Left ventricle myocardium superior (tissue), 1 donor: ENCODE results near the gene SORCS1. TPM values are rescaled to one million over a fixed set of nuclear protein-coding genes. Genes with fewer than 3 reads are reported as not detected.

Source experiments
- ATAC-seq: fragments of 200-7000 bp; cut with Tn5 transposase; one replicate; pipeline ENCODE4 v1.9.1; 2020; ENCODE audit warnings: mild to moderate bottlenecking, moderate library complexity
- DNase-seq: peaks from one replicate; pipeline ENCODE4 v3.0.0-alpha.2; 2020
- intact Hi-C: fragments of 100-400 bp; cut with micrococcal nuclease; formaldehyde crosslinking; loops from one replicate; pipeline ENCODE4 v1.11.0; 2022
- total RNA-seq: library from RNA; stranded (reverse); fragmentation: NEBNext Ultra II Directional; extraction: Animal tissue kit (Norgen Biotek cat#: 25700); gene quantifications from one replicate; pipeline ENCODE4 v1.2.1, GENCODE V29; 2021
- donor health status: DM: no; HTN: yes; CAD: no; lungs with severe emphysema.

SORCS1 gene
- total RNA-seq, 1 donor from 2014 or later, result 2.3 TPM

DNA sequence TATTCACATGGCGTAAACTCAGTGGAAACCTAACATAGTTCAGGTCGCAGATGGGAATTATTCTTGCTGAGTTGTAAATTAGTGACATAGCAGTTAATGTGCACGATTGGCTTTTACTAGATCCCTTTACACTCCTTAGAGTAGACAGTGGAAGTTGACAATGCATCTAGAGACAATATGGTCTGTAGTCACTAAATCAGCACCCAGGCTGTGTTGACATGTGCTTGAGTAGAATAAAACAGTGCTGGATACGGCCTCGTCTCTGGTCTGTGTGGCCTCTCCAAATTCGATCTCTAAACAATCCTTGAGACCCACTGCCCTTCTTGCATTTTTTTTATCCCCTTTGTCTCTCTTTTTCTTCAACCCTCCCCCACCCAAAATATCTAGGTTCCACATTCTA lies 615.7 kb downstream of the SORCS1 start:
- peak; percentile 70 for ATAC-seq
- intact Hi-C loops, result no loop called here
- no peak for DNase-seq

GRCh38 chr10:106547047-106547635 lies 617.4 kb downstream of the SORCS1 start:
- DNase-seq, result no peak

GRCh38 chr10:106542461-106542860 lies 622.0 kb downstream of the SORCS1 start:
- no peak for ATAC-seq
- intact Hi-C loops, result no loop called here
- DNase-seq, result no peak

More at GRCh38 chr10:106547047-106547635, 617.4 kb downstream of the SORCS1 start:
- ATAC-seq, result no peak
- intact Hi-C loops, result no loop called here

GRCh38 chr10:106540645-106541044 lies 623.9 kb downstream of the SORCS1 start:
- ATAC-seq (no peak), DNase-seq (no peak)
- intact Hi-C loops, result no loop called here

DNA sequence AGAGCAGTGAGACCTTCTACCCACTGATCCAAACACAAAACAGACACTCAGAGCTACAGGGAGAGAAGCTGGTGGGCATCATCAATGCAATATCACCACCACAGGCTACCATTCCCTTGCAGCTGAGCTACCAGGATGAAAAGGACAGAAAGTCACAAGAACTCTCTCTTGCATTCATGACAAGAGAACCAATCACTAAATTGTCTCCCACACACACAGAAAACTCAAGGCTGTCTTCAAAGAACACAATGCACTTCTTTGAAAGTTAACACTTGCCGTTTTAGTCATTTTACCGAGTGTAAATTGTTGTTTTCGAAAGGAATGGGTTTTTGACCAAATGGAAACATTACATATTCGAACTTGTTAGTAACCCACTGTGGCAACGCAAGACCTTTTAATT lies 626.6 kb downstream of the SORCS1 start:
- ATAC-seq, result no peak
- intact Hi-C loops, result no loop called here
- no peak for DNase-seq

DNA sequence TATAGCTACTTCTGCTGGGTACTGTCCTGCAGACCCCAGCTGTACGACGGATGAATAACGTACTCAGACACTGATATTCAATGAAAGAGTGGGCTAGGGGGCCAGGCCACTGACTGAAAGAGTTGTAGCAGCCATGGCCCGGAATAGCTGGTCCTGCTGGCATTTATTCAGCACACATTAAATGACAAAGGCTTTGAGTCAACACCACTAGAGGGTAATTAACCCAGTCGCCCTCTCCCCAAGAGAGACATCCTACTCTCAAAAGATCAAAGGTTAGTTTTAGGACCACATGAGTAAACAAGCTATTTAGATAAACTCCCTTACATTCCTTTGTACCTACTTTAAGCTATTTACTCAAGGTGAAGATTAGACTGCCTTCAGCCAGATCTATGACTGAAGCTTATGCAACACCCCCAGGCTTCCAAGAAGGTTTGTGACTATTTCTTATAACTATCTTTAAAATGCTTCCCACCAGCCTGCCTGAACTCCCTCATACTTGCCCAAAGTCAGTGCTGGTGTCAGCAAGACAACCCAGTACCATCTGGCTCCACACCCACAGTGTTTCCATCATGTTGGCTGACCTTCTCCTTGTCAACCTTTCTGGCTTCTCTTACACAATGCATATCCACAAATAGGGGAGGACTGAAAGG lies 629.1 kb downstream of the SORCS1 start:
- intact Hi-C loops, result no loop called here
- no peak for DNase-seq

GRCh38 chr10:106534441-106534840 lies 630.1 kb downstream of the SORCS1 start:
- no peak for DNase-seq
- intact Hi-C loops, result no loop called here
- ATAC-seq, result no peak

More for the DNA sequence above, 629.1 kb downstream of the SORCS1 start:
- ATAC-seq, result no peak

GRCh38 chr10:106528702-106529101 lies 635.8 kb downstream of the SORCS1 start:
- no peak for DNase-seq

DNA sequence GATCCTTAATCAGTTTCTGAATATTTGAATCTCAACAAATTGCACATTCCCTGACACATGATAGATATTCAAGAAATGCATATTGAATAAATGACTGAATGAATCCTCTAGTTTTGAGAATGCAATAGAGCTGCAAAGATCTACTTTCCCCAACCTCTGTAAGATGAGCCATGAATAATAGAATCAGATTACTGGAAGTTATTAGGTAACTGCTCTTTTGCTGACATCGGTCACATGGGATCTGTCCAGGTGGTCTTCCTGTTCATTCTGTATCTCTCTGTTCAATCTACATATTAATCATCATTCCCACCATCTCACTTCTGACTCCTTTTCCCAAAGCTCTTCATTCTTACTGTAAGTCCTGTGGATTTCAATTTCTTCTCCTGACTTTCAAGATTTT lies 638.7 kb downstream of the SORCS1 start:
- intact Hi-C loops, result no loop called here
- no peak for ATAC-seq
- DNase-seq, result no peak

More at GRCh38 chr10:106528702-106529101, 635.8 kb downstream of the SORCS1 start:
- no peak for ATAC-seq
- intact Hi-C loops, result no loop called here
